CD4-positive, CD25-positive, alpha-beta regulatory T cell (primary cell): ENCODE measurements around the gene RUFY4. TPM values are rescaled to one million over a fixed set of nuclear protein-coding genes. Genes with fewer than 3 reads are reported as not detected.

Experiments
- polyA plus RNA-seq, 4 donors: library from polyadenylated mRNA; unstranded; fragments of 300-500 nt; fragmentation: Illumina TruSeq; gene quantifications; one replicate each; pipeline ENCODE4 v1.2.3, GENCODE V29; 2021
- total RNA-seq: library from RNA; stranded (reverse); gene quantifications from one replicate; pipeline ENCODE4 v1.2.3, GENCODE V29; 2022

The RUFY4 gene
- total and polyA plus RNA-seq, 5 donors from 2014 or later: 0.15 to 2.1 TPM; not detected in 3

Other genes with a start within 250 kb of the RUFY4 start
- gene TNS1, start 66.3 kb upstream of the RUFY4 start, total RNA-seq: 0.49 TPM
- gene TNS1, start 66.3 kb upstream of the RUFY4 start, polyA plus RNA-seq: not detected
- not detected for gene CXCR2, start 56.8 kb downstream of the RUFY4 start, total RNA-seq
- not detected for gene CXCR2, start 56.8 kb downstream of the RUFY4 start, polyA plus RNA-seq
- gene CXCR1, start 97.7 kb downstream of the RUFY4 start, total RNA-seq: not detected
- gene CXCR1, start 97.7 kb downstream of the RUFY4 start, polyA plus RNA-seq: under 1 TPM; 0.08 to 0.94 (median 0.46) TPM
- 540 TPM for gene ARPC2, start 147.9 kb downstream of the RUFY4 start, total RNA-seq
- gene ARPC2, start 147.9 kb downstream of the RUFY4 start, polyA plus RNA-seq: 1,000 to 10,000 TPM in 2 of 4 donors, 100 to 1,000 TPM in 2; 741 to 1,050 (median 910) TPM
- 1.2 TPM for gene GPBAR1, start 191.8 kb downstream of the RUFY4 start, total RNA-seq
- not detected for gene GPBAR1, start 191.8 kb downstream of the RUFY4 start, polyA plus RNA-seq
- gene AAMP, start 200.9 kb downstream of the RUFY4 start, total RNA-seq: 55.8 TPM
- 10 to 100 TPM; 84.8 to 92.2 (median 87.8) TPM for gene AAMP, start 200.9 kb downstream of the RUFY4 start, polyA plus RNA-seq
- 21.9 TPM for gene PNKD, start 201.3 kb downstream of the RUFY4 start, total RNA-seq
- gene PNKD, start 201.3 kb downstream of the RUFY4 start, polyA plus RNA-seq: 100 to 1,000 TPM in 1 of 4 donors, 10 to 100 TPM in 3; 96.2 to 107 (median 98.8) TPM
- gene TMBIM1, start 223.2 kb downstream of the RUFY4 start, total RNA-seq: 96.4 TPM
- 100 to 1,000 TPM; 161 to 180 (median 162) TPM for gene TMBIM1, start 223.2 kb downstream of the RUFY4 start, polyA plus RNA-seq